Left lung (tissue), 10 donors: ENCODE measurements around the gene GRM1. TPM values are rescaled to one million over a fixed set of nuclear protein-coding genes. Genes with fewer than 3 reads are reported as not detected.

Experiments used
- ATAC-seq: fragments of 200-7000 bp; cut with Tn5 transposase; one replicate; pipeline ENCODE4 v1.9.1; 2020; ENCODE audit warnings: moderate library complexity
- DNase-seq, 4 donors: peaks; one replicate each; pipeline ENCODE4 v3.0.0-alpha.2; 2013 to 2020
- H3K27ac ChIP-seq, 2 donors: fragments of 200-600 bp; sonication (generic) in 1 of 2; one replicate each; pipeline versions ENCODE4 v1.5.0 to v1.8.0; 2020 to 2021
- H3K27me3 ChIP-seq, 2 donors: fragments of 200-600 bp; sonication (generic) in 1 of 2; one replicate each; pipeline versions ENCODE4 v1.5.0 to v1.8.0; 2020 to 2021
- H3K36me3 ChIP-seq, 2 donors: fragments of 200-600 bp; sonication (generic) in 1 of 2; one replicate each; pipeline versions ENCODE4 v1.5.0 to v1.8.0; 2020 to 2021
- H3K4me1 ChIP-seq, 2 donors: fragments of 200-600 bp; one replicate each; pipeline ENCODE4 v1.8.0; 2021
- H3K4me3 ChIP-seq, 2 donors: fragments of 200-600 bp; sonication (generic) in 1 of 2; one replicate each; pipeline versions ENCODE4 v1.5.0 to v1.8.0; 2020 to 2021; ENCODE audit warnings: mild to moderate bottlenecking in 1 of 2
- H3K9me3 ChIP-seq, 2 donors: fragments of 200-600 bp; sonication (generic) in 1 of 2; one replicate each; pipeline versions ENCODE4 v1.5.0 to v1.8.0; 2020 to 2021
- intact Hi-C, 2 donors: fragments of 100-400 bp; cut with DNase I; formaldehyde crosslinking; loops; one replicate each; pipeline versions ENCODE4 v1.11.2 to v1.14.2; 2022
- polyA plus RNA-seq, 6 donors: library from polyadenylated mRNA; unstranded; fragments of 120-200 nt; gene quantifications; one replicate each; pipeline ENCODE4 v1.2.1, GENCODE V29; 2013; ENCODE audit not compliant: insufficient read length in 6 of 6
- total RNA-seq, 2 donors: library from RNA; stranded (reverse); fragmentation: NEBNext Ultra II Directional; extraction: Animal tissue kit (Norgen Biotek cat#: 25700); gene quantifications; one replicate each; pipeline ENCODE4 v1.2.1, GENCODE V29; 2021
- TF ChIP-seq, protein P1 (sequence below), 2 donors: fragments of 200-600 bp; sonication (generic) in 1 of 2; IDR thresholded peaks; one replicate each; pipeline versions ENCODE4 v1.5.0 to v1.8.0; 2021; ENCODE audit warnings: antibody characterized with exemption in 2 of 2
- donor health status: DM: no; HTN: yes; CAD: no.
- donor health status: DM: no; HTN: no; CAD: no.

Gene GRM1
- total and polyA plus RNA-seq, 8 donors = 0.04 to 0.10 (median 0.07) TPM; not detected in 1

DNA sequence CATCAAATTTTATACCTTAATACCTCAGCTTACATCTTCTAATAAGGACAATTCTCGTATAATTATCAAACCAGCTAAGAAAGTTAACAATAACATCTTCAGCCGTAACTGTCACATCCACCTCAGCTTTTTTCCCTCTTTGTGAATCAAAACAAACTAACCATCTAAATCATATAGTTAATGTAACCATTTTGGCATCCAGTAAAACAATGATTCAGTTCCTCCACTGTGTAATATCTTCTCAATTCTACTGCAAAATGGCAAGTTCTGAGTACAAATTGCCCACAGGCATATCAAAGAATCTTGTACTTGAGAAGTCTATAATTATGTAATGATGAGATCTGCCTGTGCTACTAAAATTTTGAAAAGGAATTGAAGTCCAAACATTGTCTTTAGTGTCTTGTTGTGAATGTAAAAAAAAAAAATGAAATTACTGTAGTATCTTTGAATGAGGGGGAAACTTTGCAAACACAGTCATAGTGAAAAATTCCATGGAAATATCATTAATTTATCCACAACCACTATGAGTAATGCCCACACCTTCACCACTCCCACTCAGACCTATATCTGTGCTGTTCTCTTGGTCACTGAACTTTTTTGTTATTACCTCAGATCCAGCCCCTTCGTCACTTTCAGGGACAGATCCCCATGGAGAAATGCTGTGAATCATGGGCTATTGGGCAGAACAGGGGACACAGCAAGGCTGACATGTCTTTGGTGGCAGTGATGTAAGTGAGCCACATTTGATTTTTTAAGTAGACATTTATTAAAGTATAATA, 336.1 kb downstream of the GRM1 start:
- intact Hi-C loops = no loop called here

DNA sequence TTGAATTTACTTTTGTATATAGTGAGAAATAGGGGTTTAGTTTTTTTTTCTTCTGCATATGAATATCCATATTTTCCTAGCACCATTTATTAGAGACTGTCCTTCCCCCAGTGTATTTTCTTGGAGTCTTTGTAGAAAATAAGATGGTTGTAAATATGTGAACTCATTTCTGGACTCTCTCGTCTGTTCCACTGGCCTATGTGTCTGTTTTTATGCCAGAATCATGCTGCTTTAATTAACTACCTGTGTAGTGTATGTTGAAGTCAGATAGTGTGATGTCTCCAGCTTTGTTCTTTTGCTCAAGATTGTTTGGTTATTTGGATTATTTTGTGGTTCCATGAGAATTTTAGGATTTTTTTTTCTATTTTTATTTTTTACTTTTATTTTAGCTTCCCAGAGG, 338.2 kb downstream of the GRM1 start:
- H3K4me1 ChIP-seq = no peaks in the 10 kb centered on the region
- DNase-seq (no peak), ATAC-seq (no peak)
- H3K27ac ChIP-seq = no peak overlapping the region
- H3K27me3 ChIP-seq = no peaks in the 10 kb centered on the region
- H3K9me3 ChIP-seq = peaks cover 0 to 5% of the 10 kb centered on the region in 2 donors
- intact Hi-C loops = no loop called here
- TF ChIP-seq, protein P1, sequence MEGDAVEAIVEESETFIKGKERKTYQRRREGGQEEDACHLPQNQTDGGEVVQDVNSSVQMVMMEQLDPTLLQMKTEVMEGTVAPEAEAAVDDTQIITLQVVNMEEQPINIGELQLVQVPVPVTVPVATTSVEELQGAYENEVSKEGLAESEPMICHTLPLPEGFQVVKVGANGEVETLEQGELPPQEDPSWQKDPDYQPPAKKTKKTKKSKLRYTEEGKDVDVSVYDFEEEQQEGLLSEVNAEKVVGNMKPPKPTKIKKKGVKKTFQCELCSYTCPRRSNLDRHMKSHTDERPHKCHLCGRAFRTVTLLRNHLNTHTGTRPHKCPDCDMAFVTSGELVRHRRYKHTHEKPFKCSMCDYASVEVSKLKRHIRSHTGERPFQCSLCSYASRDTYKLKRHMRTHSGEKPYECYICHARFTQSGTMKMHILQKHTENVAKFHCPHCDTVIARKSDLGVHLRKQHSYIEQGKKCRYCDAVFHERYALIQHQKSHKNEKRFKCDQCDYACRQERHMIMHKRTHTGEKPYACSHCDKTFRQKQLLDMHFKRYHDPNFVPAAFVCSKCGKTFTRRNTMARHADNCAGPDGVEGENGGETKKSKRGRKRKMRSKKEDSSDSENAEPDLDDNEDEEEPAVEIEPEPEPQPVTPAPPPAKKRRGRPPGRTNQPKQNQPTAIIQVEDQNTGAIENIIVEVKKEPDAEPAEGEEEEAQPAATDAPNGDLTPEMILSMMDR (IDR thresholded peaks at IDR 0.05) = no peak
- no peak overlapping the region for H3K4me3 ChIP-seq
- no peaks in the 10 kb centered on the region for H3K36me3 ChIP-seq

More for the DNA sequence above, 336.1 kb downstream of the GRM1 start:
- Histone ChIP-seq H3K27ac (no peak overlapping the region), H3K4me1 (no peaks in the 10 kb centered on the region), H3K36me3 (no peaks in the 10 kb centered on the region), H3K9me3 (no peaks in the 10 kb centered on the region), H3K4me3 (no peak overlapping the region), H3K27me3 (no peaks in the 10 kb centered on the region)
- no peak for ATAC-seq
- no peak for DNase-seq
- TF ChIP-seq, protein P1 (IDR thresholded peaks at IDR 0.05) = no peak

DNA sequence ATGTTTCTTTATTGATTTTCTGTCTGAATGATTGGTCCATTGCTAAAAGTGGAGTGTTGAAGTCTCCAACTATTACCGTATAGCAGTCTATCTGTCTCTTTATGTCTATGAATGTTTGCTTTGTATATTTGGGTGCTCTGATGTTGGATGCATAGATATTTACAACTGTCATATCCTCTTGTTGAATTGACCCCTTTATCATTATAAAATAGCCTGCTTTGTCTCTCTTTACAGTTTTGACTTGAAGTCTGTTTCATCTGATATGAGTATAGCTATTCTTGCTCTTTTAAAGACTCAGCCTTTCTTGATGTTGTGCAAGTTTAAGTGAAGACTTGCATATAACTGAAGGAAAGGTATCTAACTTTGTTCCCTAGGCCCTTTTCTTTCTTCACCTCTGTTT, 341.0 kb downstream of the GRM1 start:
- no peaks in the 10 kb centered on the region for H3K36me3 ChIP-seq
- no peak overlapping the region for H3K27ac ChIP-seq
- ATAC-seq = no peak
- no peaks in the 10 kb centered on the region for H3K27me3 ChIP-seq
- intact Hi-C loops = no loop called here
- no peak overlapping the region for H3K4me3 ChIP-seq
- peaks cover 0 to 10% of the 10 kb centered on the region in 2 donors for H3K9me3 ChIP-seq
- no peaks in the 10 kb centered on the region for H3K4me1 ChIP-seq
- TF ChIP-seq, protein P1 (IDR thresholded peaks at IDR 0.05) = no peak
- no peak for DNase-seq

DNA sequence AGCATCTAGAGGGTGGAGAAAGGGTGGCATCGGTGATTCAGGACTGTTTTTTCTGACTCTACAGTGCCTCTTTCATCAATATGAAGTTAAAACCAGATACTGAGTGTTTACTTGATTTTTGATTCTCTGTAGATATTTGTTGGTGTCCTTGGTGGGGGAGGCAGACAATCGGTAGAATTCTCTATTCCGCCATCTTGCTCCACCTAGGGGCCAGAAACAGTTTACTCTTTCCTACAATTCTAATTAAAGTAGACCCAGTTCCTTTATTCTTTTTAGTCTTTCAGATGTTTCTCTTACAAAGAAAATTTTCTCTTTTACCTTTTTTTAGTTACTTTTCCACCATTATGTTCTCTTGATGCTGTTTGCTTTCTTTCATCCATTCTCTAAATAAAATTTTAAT, 352.6 kb downstream of the GRM1 start:
- ATAC-seq (no peak), DNase-seq (no peak)
- TF ChIP-seq, protein P1 (IDR thresholded peaks at IDR 0.05) = peak in 1 of 2 donors; percentile 15
- intact Hi-C loops = no loop called here
- no peak overlapping the region for H3K27ac ChIP-seq
- no peaks in the 10 kb centered on the region for H3K36me3 ChIP-seq
- H3K4me3 ChIP-seq = no peak overlapping the region
- H3K4me1 ChIP-seq = no peaks in the 10 kb centered on the region
- no peaks in the 10 kb centered on the region for H3K9me3 ChIP-seq
- no peaks in the 10 kb centered on the region for H3K27me3 ChIP-seq

DNA sequence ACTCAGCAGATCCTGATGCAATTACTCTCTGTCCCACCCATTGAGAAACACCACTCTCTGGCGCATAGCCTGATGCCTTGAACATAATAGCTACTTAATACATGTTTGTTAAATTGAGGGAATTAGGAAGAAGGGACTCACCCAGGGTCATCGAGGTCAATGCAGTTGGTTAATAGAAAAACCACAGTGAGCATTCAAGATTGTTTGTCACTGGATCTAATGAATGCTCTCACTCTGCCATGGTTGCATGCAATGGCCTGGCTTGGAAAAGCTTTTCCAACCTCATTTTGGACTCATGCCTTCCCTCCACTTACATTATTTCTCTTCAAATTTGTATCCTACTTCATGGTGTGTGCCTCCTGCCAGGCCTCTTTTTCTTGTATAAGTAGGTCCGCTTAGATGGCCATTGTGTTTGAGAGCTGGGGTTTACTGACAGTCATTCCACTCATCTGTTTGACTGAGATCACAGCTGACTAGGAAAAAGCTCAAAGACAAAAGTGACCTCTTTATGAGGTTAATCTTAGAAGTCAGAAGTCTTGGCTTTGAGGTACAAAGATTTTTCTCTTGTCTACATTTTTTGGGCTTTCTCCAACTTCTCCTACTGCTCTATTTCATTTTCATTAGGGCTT, 360.0 kb downstream of the GRM1 start:
- intact Hi-C loops = no loop called here
- H3K9me3 ChIP-seq = no peaks in the 10 kb centered on the region
- H3K4me1 ChIP-seq = no peaks in the 10 kb centered on the region
- H3K27ac ChIP-seq = no peak overlapping the region
- TF ChIP-seq, protein P1 (IDR thresholded peaks at IDR 0.05) = no peak
- ATAC-seq (no peak), DNase-seq (no peak)
- no peaks in the 10 kb centered on the region for H3K36me3 ChIP-seq
- no peaks in the 10 kb centered on the region for H3K27me3 ChIP-seq
- no peak overlapping the region for H3K4me3 ChIP-seq
